OCI-LY7 (cell line): Measurements from ENCODE around the gene FRS2.

ENCODE experiments used
- EZH2phosphoT487 ChIP-seq: fragments of 200-600 bp; sonication (generic); IDR thresholded peaks from 2 replicates; pipeline ENCODE4 v1.6.1; 2018; ENCODE audit warnings: low read depth, borderline replicate concordance, mild to moderate bottlenecking, mixed run types, antibody characterized with exemption, low read length, moderate library complexity, mixed read lengths
- TF ChIP-seq, protein P1 (sequence below): fragments of 200-600 bp; sonication (generic); conservative IDR thresholded peaks from 2 replicates; pipeline ENCODE4 v1.5.1; 2014; ENCODE audit warnings: mild to moderate bottlenecking, antibody characterized with exemption, low read length, moderate library complexity, mixed read lengths

DNA sequence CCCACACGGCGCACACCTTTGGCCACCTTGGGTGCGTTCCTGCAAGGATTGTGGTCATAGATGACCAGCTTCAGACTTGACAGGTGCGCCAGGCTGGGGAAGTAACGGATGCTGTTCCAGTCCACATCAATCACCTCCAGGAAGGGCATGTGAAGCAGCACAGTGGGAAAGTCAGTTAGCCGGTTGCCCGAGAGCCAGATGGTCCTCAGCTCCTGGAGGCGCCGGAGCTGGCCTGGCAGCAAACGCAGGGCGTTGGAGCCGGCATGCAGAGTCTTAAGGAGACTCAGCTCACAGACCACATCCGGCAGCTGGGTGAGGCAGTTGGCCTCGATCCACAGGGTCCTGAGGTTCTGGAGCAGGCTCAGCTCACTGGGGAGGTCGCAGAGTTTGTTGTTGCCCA is 139.9 kb downstream of the FRS2 start:
- TF ChIP-seq, protein P1, sequence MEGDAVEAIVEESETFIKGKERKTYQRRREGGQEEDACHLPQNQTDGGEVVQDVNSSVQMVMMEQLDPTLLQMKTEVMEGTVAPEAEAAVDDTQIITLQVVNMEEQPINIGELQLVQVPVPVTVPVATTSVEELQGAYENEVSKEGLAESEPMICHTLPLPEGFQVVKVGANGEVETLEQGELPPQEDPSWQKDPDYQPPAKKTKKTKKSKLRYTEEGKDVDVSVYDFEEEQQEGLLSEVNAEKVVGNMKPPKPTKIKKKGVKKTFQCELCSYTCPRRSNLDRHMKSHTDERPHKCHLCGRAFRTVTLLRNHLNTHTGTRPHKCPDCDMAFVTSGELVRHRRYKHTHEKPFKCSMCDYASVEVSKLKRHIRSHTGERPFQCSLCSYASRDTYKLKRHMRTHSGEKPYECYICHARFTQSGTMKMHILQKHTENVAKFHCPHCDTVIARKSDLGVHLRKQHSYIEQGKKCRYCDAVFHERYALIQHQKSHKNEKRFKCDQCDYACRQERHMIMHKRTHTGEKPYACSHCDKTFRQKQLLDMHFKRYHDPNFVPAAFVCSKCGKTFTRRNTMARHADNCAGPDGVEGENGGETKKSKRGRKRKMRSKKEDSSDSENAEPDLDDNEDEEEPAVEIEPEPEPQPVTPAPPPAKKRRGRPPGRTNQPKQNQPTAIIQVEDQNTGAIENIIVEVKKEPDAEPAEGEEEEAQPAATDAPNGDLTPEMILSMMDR = no peak
- no peak for TF ChIP-seq EZH2phosphoT487
